Stomach smooth muscle (tissue), 2 donors: ENCODE data around the gene SP8.

Experiments used
- H3K27ac ChIP-seq: one replicate; pipeline ENCODE4 v1.7.0; 2013; ENCODE audit warnings: mild to moderate bottlenecking, low read length, inconsistent platforms
- H3K27me3 ChIP-seq, 2 donors: one replicate each; pipeline ENCODE4 v1.7.0; 2013; ENCODE audit warnings: low read length in 2 of 2; ENCODE audit not compliant: insufficient read depth in 2 of 2, control insufficient read depth in 1 of 2
- H3K36me3 ChIP-seq, 2 donors: one replicate each; pipeline ENCODE4 v1.7.0; 2013; ENCODE audit warnings: low read length in 2 of 2; ENCODE audit not compliant: control insufficient read depth in 2 of 2, insufficient read depth in 2 of 2
- H3K4me1 ChIP-seq: one replicate; pipeline ENCODE4 v1.7.0; 2013; ENCODE audit warnings: low read length; ENCODE audit not compliant: control insufficient read depth, insufficient read depth
- H3K4me3 ChIP-seq, 2 donors: one replicate each; pipeline ENCODE4 v1.7.0; 2013; ENCODE audit warnings: low read length in 2 of 2
- H3K9ac ChIP-seq, 2 donors: one replicate each; pipeline ENCODE4 v1.7.0; 2013; ENCODE audit warnings: low read length in 2 of 2, mild to moderate bottlenecking in 1 of 2
- H3K9me3 ChIP-seq, 2 donors: one replicate each; pipeline ENCODE4 v1.7.0; 2013; ENCODE audit warnings: low read length in 2 of 2; ENCODE audit not compliant: control insufficient read depth in 2 of 2
- donor health status: healthy.
- donor health status: Pancreatic carcinoma.

The SP8 gene

GRCh38 chr7:20785157-20786048, 1.3 kb downstream of the SP8 start:
- no peak overlapping the region for H3K9ac ChIP-seq
- peaks cover 20% of the 10 kb centered on the region for H3K4me1 ChIP-seq
- peaks cover 54 to 96% of the 10 kb centered on the region in 2 donors for H3K27me3 ChIP-seq
- H3K9me3 ChIP-seq: no peaks in the 10 kb centered on the region
- no peak overlapping the region for H3K27ac ChIP-seq
- peak overlapping the region in 1 of 2 donors; percentile 54 for H3K4me3 ChIP-seq
- no peaks in the 10 kb centered on the region for H3K36me3 ChIP-seq

GRCh38 chr7:20784388-20785156, 2.1 kb downstream of the SP8 start:
- peak overlapping the region in 1 of 2 donors; percentile 16 for H3K4me3 ChIP-seq
- H3K9me3 ChIP-seq: no peaks in the 10 kb centered on the region
- H3K4me1 ChIP-seq: peaks cover 20% of the 10 kb centered on the region
- H3K27ac ChIP-seq: no peak overlapping the region
- H3K36me3 ChIP-seq: no peaks in the 10 kb centered on the region
- H3K27me3 ChIP-seq: peaks cover 55 to 94% of the 10 kb centered on the region in 2 donors
- H3K9ac ChIP-seq: no peak overlapping the region

DNA sequence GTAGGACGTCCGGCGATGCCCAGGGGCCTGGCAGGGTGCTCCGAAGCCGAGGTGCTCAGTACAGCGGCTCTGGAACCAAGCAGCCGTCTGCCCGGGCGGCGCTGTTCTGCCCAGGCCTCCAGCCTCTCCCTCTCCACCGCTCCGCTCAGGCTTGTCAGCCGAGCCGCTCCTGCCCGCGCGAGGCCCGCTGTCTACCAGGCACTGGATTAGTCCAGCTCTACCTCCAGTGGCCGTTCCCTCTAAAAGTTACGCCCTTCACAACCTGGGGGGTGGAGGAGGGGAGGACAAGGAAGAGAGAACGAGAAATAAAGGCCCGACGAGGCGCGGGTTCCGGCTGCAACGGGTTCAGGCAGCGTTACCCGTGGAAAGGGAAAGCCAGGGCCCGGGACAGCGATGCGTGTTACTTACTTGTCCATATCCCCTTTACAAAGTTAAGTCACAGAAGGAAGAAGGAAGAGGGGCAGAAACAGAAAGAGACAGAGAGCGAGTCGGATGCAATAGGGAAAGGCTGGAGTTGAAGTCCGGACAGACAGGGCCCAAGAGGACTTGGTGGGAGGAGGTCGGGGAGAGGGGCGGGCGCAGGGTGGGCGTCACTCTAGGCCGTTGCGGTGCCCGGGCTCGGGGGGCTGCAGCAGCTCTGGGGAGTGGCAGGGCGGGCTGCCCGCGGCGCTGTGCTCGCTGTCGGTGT, 2.8 kb downstream of the SP8 start:
- H3K27me3 ChIP-seq: peaks cover 62 to 97% of the 10 kb centered on the region in 2 donors
- H3K4me1 ChIP-seq: peaks cover 20% of the 10 kb centered on the region
- peak overlapping the region in 1 of 2 donors; percentile 22 for H3K4me3 ChIP-seq
- no peak overlapping the region for H3K27ac ChIP-seq
- no peak overlapping the region for H3K9ac ChIP-seq
- no peaks in the 10 kb centered on the region for H3K9me3 ChIP-seq
- H3K36me3 ChIP-seq: no peaks in the 10 kb centered on the region

DNA sequence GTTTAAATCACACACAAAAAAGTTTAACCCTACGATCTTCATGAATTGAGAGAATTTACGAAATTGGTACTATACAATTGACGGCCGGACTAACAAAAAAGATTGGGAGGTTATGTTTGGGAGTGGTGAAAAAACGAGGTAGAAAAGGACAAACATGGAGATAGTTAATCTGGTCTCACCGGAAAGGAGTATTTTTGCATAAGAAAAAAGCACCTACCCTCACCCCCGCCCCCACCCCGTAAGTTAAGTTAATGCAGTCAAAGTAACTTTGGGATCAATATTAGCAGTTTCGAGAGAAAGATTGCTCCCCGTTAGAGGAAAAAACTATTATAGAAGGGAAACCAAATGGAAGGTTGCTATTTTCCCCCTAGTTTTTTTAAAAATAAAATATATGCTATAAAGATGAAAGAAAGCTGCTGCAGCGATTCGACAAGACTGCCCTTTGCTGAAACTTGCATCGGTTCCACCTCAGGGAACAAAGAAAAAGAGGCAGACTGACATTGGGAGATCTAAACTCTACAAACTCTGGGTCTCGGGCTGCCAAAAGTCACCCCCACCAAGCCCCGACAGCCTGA, 3.5 kb downstream of the SP8 start:
- no peaks in the 10 kb centered on the region for H3K9me3 ChIP-seq
- H3K4me3 ChIP-seq: no peak overlapping the region
- H3K9ac ChIP-seq: no peak overlapping the region
- H3K4me1 ChIP-seq: peaks cover 23% of the 10 kb centered on the region
- no peaks in the 10 kb centered on the region for H3K36me3 ChIP-seq
- H3K27me3 ChIP-seq: peaks cover 63 to 97% of the 10 kb centered on the region in 2 donors
- H3K27ac ChIP-seq: no peak overlapping the region

DNA sequence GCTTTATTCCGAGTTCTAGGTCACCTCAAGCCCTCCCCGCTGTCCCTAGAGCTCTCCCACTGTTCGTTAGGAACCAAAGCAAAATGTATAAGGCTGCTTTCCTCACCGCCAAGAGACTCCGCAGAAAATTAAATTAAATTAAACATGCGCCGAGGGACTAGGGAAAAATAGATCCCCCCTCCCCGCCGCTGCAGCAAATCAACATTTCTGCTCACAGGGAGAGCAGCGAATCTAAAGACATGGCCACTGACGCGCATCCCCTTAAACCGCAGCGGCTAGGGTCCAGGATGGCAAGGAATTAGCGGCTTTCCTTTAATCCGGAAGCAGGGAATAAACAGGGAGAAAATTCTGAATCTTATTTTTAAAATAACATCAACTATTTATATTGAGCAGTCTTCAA, 7.6 kb downstream of the SP8 start:
- Histone ChIP-seq H3K36me3 (no peaks in the 10 kb centered on the region), H3K4me1 (peaks cover 14% of the 10 kb centered on the region), H3K27ac (no peak overlapping the region), H3K4me3 (no peak overlapping the region), H3K27me3 (peaks cover 54 to 90% of the 10 kb centered on the region in 2 donors), H3K9me3 (no peaks in the 10 kb centered on the region), H3K9ac (no peak overlapping the region)

DNA sequence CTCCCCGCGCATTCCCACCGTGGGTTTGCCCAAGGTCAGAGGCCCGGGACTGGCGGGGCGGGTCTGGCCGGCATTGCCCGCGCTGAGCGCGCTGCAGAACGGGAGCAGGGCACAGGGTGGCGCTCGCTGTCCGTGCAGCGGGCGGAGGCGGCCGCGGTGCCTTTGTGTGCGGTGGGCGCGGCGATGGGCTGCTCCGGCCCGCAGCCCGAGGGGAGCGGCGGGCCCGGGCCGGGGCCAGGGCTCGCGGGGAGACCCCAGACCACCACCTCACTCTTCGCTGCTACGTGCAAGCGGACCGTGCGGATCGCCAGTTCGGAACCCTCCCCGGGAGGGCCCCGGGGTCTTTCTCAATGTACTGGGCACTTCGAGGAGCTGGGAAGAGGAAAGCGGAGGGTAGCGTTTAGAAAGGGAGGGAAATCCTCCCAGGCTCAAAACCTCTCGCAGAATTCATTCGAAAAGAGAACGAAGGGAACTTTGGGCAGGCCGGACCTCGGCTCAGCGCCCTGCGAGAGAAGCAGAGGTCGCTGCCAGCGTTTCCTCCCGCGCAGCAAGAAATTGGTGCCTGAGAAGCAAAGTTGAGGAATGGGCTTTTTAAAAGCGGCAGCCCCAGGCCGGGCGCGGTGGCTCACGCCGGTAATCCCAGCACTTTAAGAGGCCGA, 8.5 kb downstream of the SP8 start:
- Histone ChIP-seq H3K27me3 (peaks cover 47 to 86% of the 10 kb centered on the region in 2 donors), H3K9me3 (no peaks in the 10 kb centered on the region), H3K36me3 (no peaks in the 10 kb centered on the region), H3K4me1 (peaks cover 11% of the 10 kb centered on the region), H3K27ac (no peak overlapping the region), H3K9ac (no peak overlapping the region), H3K4me3 (peak overlapping the region; percentile 40 to 64)

- Histone ChIP-seq H3K36me3 (no peaks in the 10 kb centered on the region), H3K27ac (no peak overlapping the region), H3K9me3 (no peaks in the 10 kb centered on the region), H3K4me3 (peak overlapping the region in 1 of 2 donors; percentile 64), H3K27me3 (peaks cover 44 to 82% of the 10 kb centered on the region in 2 donors), H3K9ac (no peak overlapping the region), H3K4me1 (peaks cover 11% of the 10 kb centered on the region)
These were observed 9.2 kb downstream of the SP8 start for GRCh38 chr7:20777377-20778062.

GRCh38 chr7:20776942-20777341, 9.7 kb downstream of the SP8 start:
- H3K27ac ChIP-seq: no peak overlapping the region
- peaks cover 43 to 76% of the 10 kb centered on the region in 2 donors for H3K27me3 ChIP-seq
- H3K9me3 ChIP-seq: no peaks in the 10 kb centered on the region
- H3K4me3 ChIP-seq: no peak overlapping the region
- H3K4me1 ChIP-seq: peaks cover 11% of the 10 kb centered on the region
- H3K9ac ChIP-seq: no peak overlapping the region
- H3K36me3 ChIP-seq: no peaks in the 10 kb centered on the region

- H3K9me3 ChIP-seq: no peaks in the 10 kb centered on the region
- H3K27ac ChIP-seq: no peak overlapping the region
- H3K4me1 ChIP-seq: peaks cover 11% of the 10 kb centered on the region
- no peak overlapping the region for H3K9ac ChIP-seq
- H3K27me3 ChIP-seq: peaks cover 43 to 70% of the 10 kb centered on the region in 2 donors
- no peaks in the 10 kb centered on the region for H3K36me3 ChIP-seq
- H3K4me3 ChIP-seq: no peak overlapping the region
These were observed 10.3 kb downstream of the SP8 start for GRCh38 chr7:20776214-20776911.
